H1 (cell line): ENCODE measurements around the gene IL17RE. TPM values are rescaled to one million over a fixed set of nuclear protein-coding genes. Genes with fewer than 3 reads are reported as not detected.

Experiments
- CTCF ChIA-PET: fragments of 300-600 bp; sonication (Branson Sonifier 250); formaldehyde crosslinking; loops from one replicate; lab custom pipeline; 2021; ENCODE audit not compliant: partially characterized antibody; lab: Charles Lee
- POLR2A ChIA-PET: fragments of 300-600 bp; sonication (Branson Sonifier 250); formaldehyde crosslinking; loops from one replicate; lab custom pipeline; 2021; ENCODE audit warnings: inconsistent platforms; ENCODE audit not compliant: partially characterized antibody; lab: Charles Lee
- DNase-seq, 2 experiments: peaks; one replicate each; pipeline versions ENCODE4 v3.0.0 to v3.0.0-alpha.2; 2010 to 2022; ENCODE audit warnings: low spot score in 2 of 2, low read depth in 1 of 2, mixed read lengths in 1 of 2
- FAIRE-seq: peaks from 2 replicates; lab custom pipeline; 2011; peaks lifted over from hg19 to GRCh38; lab: Jason Lieb, UNC
- H2AFZ ChIP-seq: 2 replicates; pipeline ENCODE4 v1.8.1; 2012; ENCODE audit warnings: low read length, inconsistent platforms
- H2AK5ac ChIP-seq: 2 replicates; pipeline ENCODE4 v1.6.1; 2013; ENCODE audit warnings: low read depth, low read length
- H2BK120ac ChIP-seq: replicated peaks from 2 replicates; pipeline ENCODE3; 2013; ENCODE audit warnings: low read depth, low read length, inconsistent platforms
- H2BK12ac ChIP-seq: 2 replicates; pipeline ENCODE4 v1.6.1; 2013; ENCODE audit warnings: low read depth, low read length
- H2BK15ac ChIP-seq: 2 replicates; pipeline ENCODE4 v1.6.1; 2013; ENCODE audit warnings: low read length
- H2BK20ac ChIP-seq: 2 replicates; pipeline ENCODE4 v1.6.1; 2013; ENCODE audit warnings: low read length
- H2BK5ac ChIP-seq: 2 replicates; pipeline ENCODE4 v1.6.1; 2013; ENCODE audit warnings: low read depth, low read length
- H3K14ac ChIP-seq: 2 replicates; pipeline ENCODE4 v1.6.1; 2013; ENCODE audit warnings: inconsistent platforms; ENCODE audit not compliant: insufficient read length
- H3K18ac ChIP-seq: 2 replicates; pipeline ENCODE4 v1.6.1; 2013; ENCODE audit warnings: low read length; ENCODE audit errors: extremely low read depth
- H3K23ac ChIP-seq: 2 replicates; pipeline ENCODE4 v1.6.1; 2013; ENCODE audit warnings: inconsistent platforms; ENCODE audit not compliant: insufficient read length
- H3K23me2 ChIP-seq: 2 replicates; pipeline ENCODE4 v1.6.1; 2013; ENCODE audit warnings: low read depth, low read length
- H3K27ac ChIP-seq: 2 replicates; pipeline ENCODE4 v1.6.1; 2011; ENCODE audit warnings: low read depth, low read length, inconsistent platforms
- H3K27me3 ChIP-seq, 4 experiments: replicated peaks in 1 of 4; 1 replicate in 1 of 4; 2 replicates in 3 of 4; pipeline versions ENCODE4 v1.6.1 to v1.8.1; 2011 to 2013; ENCODE audit warnings: low read length in 3 of 4, mild to moderate bottlenecking in 3 of 4, inconsistent platforms in 2 of 4, mixed read lengths in 2 of 4, moderate library complexity in 1 of 4; ENCODE audit not compliant: control insufficient read depth in 3 of 4, insufficient read depth in 3 of 4; ENCODE audit errors: extremely low read depth in 1 of 4
- H3K36me3 ChIP-seq, 4 experiments: 2 replicates each; pipeline versions ENCODE4 v1.6.1 to v1.8.1; 2011 to 2013; ENCODE audit warnings: mild to moderate bottlenecking in 4 of 4, low read length in 3 of 4, moderate library complexity in 2 of 4, control low read depth in 1 of 4, inconsistent platforms in 1 of 4; ENCODE audit not compliant: insufficient read depth in 4 of 4, control insufficient read depth in 2 of 4
- H3K4ac ChIP-seq: replicated peaks from 2 replicates; pipeline ENCODE3; 2013; ENCODE audit warnings: low read length, low read depth, mixed read lengths, inconsistent platforms; ENCODE audit not compliant: insufficient read length
- H3K4me1 ChIP-seq, 4 experiments: replicated peaks in 1 of 4; 1 replicate in 1 of 4; 2 replicates in 3 of 4; pipeline versions ENCODE4 v1.6.1 to v1.8.1; 2011 to 2013; ENCODE audit warnings: low read length in 3 of 4, inconsistent platforms in 2 of 4, mixed read lengths in 1 of 4; ENCODE audit not compliant: insufficient read depth in 4 of 4, control insufficient read depth in 3 of 4
- H3K4me2 ChIP-seq, 2 experiments: 2 replicates each; pipeline versions ENCODE4 v1.6.1 to v1.8.1; 2011 to 2013; ENCODE audit warnings: low read depth in 2 of 2, low read length in 2 of 2, control low read depth in 1 of 2, inconsistent platforms in 1 of 2, mild to moderate bottlenecking in 1 of 2; ENCODE audit not compliant: insufficient read depth in 1 of 2
- H3K4me3 ChIP-seq, 4 experiments: fragments of 200-600, 300-600 bp in 1 of 4; sonication (generic), shearing (Covaris generic), sonication (Bioruptor Twin) in 1 of 4; 2 replicates each; pipeline versions ENCODE4 v1.5.1 to v1.8.1; 2011 to 2016; ENCODE audit warnings: low read length in 4 of 4, low read depth in 3 of 4, control low read depth in 2 of 4, inconsistent platforms in 2 of 4, mild to moderate bottlenecking in 2 of 4, mixed read lengths in 1 of 4, moderate library complexity in 1 of 4; ENCODE audit not compliant: insufficient read depth in 2 of 4; ENCODE audit errors: extremely low read depth in 1 of 4
- H3K56ac ChIP-seq: replicated peaks from 2 replicates; pipeline ENCODE3; 2013; ENCODE audit warnings: low read depth, mild to moderate bottlenecking, mixed read lengths, low read length, inconsistent platforms; ENCODE audit not compliant: insufficient read length
- H3K79me1 ChIP-seq: 2 replicates; pipeline ENCODE4 v1.6.1; 2013; ENCODE audit warnings: low read depth, low read length, control low read depth
- H3K79me2 ChIP-seq, 2 experiments: 2 replicates each; pipeline versions ENCODE4 v1.6.1 to v1.8.1; 2012 to 2013; ENCODE audit warnings: low read length in 2 of 2, mild to moderate bottlenecking in 2 of 2, inconsistent platforms in 1 of 2; ENCODE audit not compliant: insufficient read depth in 2 of 2, control insufficient read depth in 1 of 2
- H3K9ac ChIP-seq, 4 experiments: replicated peaks in 1 of 4; 1 replicate in 1 of 4; 2 replicates in 3 of 4; pipeline versions ENCODE4 v1.6.1 to v1.8.1; 2011 to 2013; ENCODE audit warnings: low read depth in 3 of 4, low read length in 3 of 4, control low read depth in 2 of 4, mild to moderate bottlenecking in 2 of 4, moderate library complexity in 2 of 4, inconsistent platforms in 1 of 4; ENCODE audit errors: extremely low read depth in 1 of 4
- H3K9me3 ChIP-seq, 2 experiments: 2 replicates each; pipeline versions ENCODE4 v1.6.1 to v1.8.1; 2012 to 2013; ENCODE audit warnings: mild to moderate bottlenecking in 2 of 2, moderate library complexity in 2 of 2, control low read depth in 1 of 2, inconsistent platforms in 1 of 2, low read depth in 1 of 2, low read length in 1 of 2, mixed read lengths in 1 of 2; ENCODE audit not compliant: insufficient read depth in 2 of 2
- H4K20me1 ChIP-seq, 2 experiments: replicated peaks in 1 of 2; 2 replicates each; pipeline versions ENCODE3 to v1.8.1; 2011 to 2013; ENCODE audit warnings: inconsistent platforms in 2 of 2, low read length in 2 of 2, mild to moderate bottlenecking in 1 of 2; ENCODE audit not compliant: insufficient read depth in 2 of 2, control insufficient read depth in 1 of 2
- H4K5ac ChIP-seq: 2 replicates; pipeline ENCODE4 v1.6.1; 2013; ENCODE audit warnings: low read length, low read depth, mixed read lengths, inconsistent platforms; ENCODE audit not compliant: insufficient read length
- H4K8ac ChIP-seq: 2 replicates; pipeline ENCODE4 v1.8.0; 2013; ENCODE audit warnings: mild to moderate bottlenecking, moderate library complexity, low read length, inconsistent platforms; ENCODE audit not compliant: insufficient read depth; ENCODE audit errors: extremely low read depth
- H4K91ac ChIP-seq: replicated peaks from 2 replicates; pipeline ENCODE3; 2013; ENCODE audit warnings: low read length, mixed read lengths, inconsistent platforms; ENCODE audit not compliant: insufficient read length
- ASH2L ChIP-seq: fragments of 200-600, 300-600 bp; sonication (generic); IDR thresholded peaks from one replicate; pipeline ENCODE4 v1.7.1; 2017; ENCODE audit warnings: low read length
- POU5F1 ChIP-seq: IDR thresholded peaks from 2 replicates; pipeline ENCODE4 v1.6.1; 2011; ENCODE audit warnings: low read depth, mild to moderate bottlenecking, low read length, moderate library complexity
- RFX5 ChIP-seq: IDR thresholded peaks from 2 replicates; pipeline ENCODE4 v1.6.1; 2011; ENCODE audit warnings: low read depth, low read length, improper control_type of control experiment, borderline replicate concordance
- RNF2 ChIP-seq: fragments of 200-900, 300-1000 bp; sonication (generic); IDR thresholded peaks from 2 replicates; pipeline ENCODE4 v1.7.1; 2016; ENCODE audit warnings: borderline replicate concordance, low read depth, mild to moderate bottlenecking, antibody characterized with exemption, low read length; ENCODE audit not compliant: poor library complexity, severe bottlenecking; ENCODE audit errors: missing control alignments
- WGBS, 2 experiments: shearing (Covaris generic) in 1 of 2; methylation state at CpG; one replicate each; pipeline versions ENCODE4 v1.1.6 to v1.1.7; 2013 to 2015; ENCODE audit warnings: low lambda C conversion rate in 2 of 2, mixed read lengths in 2 of 2, inconsistent platforms in 1 of 2, low coverage in 1 of 2, missing lambda C conversion rate in 1 of 2; ENCODE audit not compliant: insufficient replicate concordance in 2 of 2, insufficient coverage in 1 of 2, insufficient read length in 1 of 2; ENCODE audit errors: extremely low coverage in 1 of 2, missing lambda C conversion rate in 1 of 2; 5-methylcytosine and 5-hydroxymethylcytosine counted together
- polyA plus RNA-seq, 7 experiments: library from polyadenylated mRNA; depleted of rRNA in 3 of 7; stranded (reverse) in 5 of 7; unstranded in 2 of 7; fragments of >200 nt in 5 of 7; fragments of 200-250 nt in 2 of 7; gene quantifications; 1 replicate in 5 of 7; 2 replicates in 1 of 7; 4 replicates in 1 of 7; pipeline versions ENCODE4 v1.2.1 to v1.2.3, GENCODE V29; 2011 to 2013; ENCODE audit warnings: missing spikeins in 2 of 7, mixed read lengths in 2 of 7
- total RNA-seq: library from RNA; stranded (reverse); fragmentation: NEBNext Ultra II Directional; extraction: Animal tissue kit (Norgen Biotek cat#: 25700); gene quantifications from 2 replicates; pipeline ENCODE4 v1.2.1, GENCODE V29; 2021
- TF ChIP-seq, protein P1 (sequence below): IDR thresholded peaks from 2 replicates; pipeline ENCODE4 v1.6.1; 2012; ENCODE audit warnings: low read length, inconsistent platforms
- TF ChIP-seq, protein P2 (sequence below): IDR thresholded peaks from 2 replicates; pipeline ENCODE4 v1.6.1; 2011; ENCODE audit warnings: low read length, improper control_type of control experiment

Gene IL17RE
- total and polyA plus RNA-seq, 2 of the 8 experiments (the other 6 are each of a cell fraction or from before 2014, with no cell fraction given), result 3.4 to 4.9 TPM

DNA sequence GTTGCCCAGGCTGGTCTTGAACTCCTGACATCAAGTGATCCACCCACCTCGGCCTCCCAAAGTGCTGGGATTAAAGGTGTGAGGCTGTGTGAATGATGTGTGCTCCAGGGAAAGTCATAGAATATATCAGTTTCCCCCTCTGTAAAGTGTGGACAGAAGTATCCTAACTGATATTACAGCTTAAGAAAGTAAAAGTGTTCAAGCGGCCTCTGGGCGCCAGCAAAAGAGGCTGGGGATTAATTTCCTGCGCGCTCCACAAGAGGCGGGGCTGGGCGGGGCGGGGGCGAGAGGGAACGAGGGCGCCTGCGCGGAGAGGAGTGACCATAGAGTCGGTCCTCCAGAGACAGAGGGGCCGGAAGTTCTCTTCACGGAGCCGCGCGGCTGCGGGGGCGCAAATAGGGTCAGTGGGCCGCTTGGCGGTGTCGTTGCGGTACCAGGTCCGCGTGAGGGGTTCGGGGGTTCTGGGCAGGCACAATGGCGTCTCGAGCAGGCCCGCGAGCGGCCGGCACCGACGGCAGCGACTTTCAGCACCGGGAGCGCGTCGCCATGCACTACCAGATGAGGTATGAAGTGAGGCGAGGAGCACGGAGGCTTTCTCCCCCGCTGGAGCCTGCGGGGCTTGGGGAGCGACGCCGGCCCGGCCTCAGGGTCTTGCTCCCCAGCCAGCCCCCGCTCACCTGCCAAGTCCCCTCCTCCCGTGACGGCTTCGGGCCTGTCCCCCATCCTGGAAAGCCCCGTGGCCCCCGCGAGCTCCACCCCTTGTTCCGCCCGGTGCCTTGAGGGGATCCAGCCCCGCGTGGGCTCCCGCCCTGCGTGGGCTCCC lies 12.2 kb upstream of the IL17RE start, which contains the start of gene JAGN1:
TSS of gene JAGN1 (plus strand) at position 362 of the 823 bp plus-strand sequence. CDS start at position 475, 113 bp downstream.
- Histone ChIP-seq H3K4ac (peak within 1 kb of the TSS; percentile 99), H3K9ac (peak within 1 kb of the TSS; percentile 92 to 98 (median 94)), H2BK15ac (no peak within 1 kb of the TSS), H3K36me3 (peaks cover 8 to 16% (median 13%) of the 10 kb centered on the region in 4 experiments; a peak in 7 of 8 replicates), H2BK20ac (no peak within 1 kb of the TSS), H2AK5ac (no peak within 1 kb of the TSS), H3K4me2 (peak within 1 kb of the TSS; percentile 49 to 80), H4K8ac (peak within 1 kb of the TSS; percentile 99), H2AFZ (peak within 1 kb of the TSS; percentile 65; the same call in 1 of the 2 replicates), H3K27ac (peak within 1 kb of the TSS; percentile 89), H2BK12ac (no peak within 1 kb of the TSS), H2BK5ac (peak within 1 kb of the TSS; percentile 96), H3K23ac (no peak within 1 kb of the TSS), H3K79me1 (no peaks in the 10 kb centered on the region), H3K56ac (peak within 1 kb of the TSS; percentile 98), H2BK120ac (no peak within 1 kb of the TSS), H3K18ac (peak within 1 kb of the TSS; percentile 97), H3K4me3 (peak within 1 kb of the TSS; percentile 88 to 98 (median 90)), H3K79me2 (peaks cover 0 to 19% of the 10 kb centered on the region in 2 experiments; a peak in 2 of 4 replicates), H3K14ac (peak within 1 kb of the TSS; percentile 68), H3K4me1 (peaks cover 0 to 2% (median 0%) of the 10 kb centered on the region in 4 experiments; a peak in 1 of 7 replicates), H3K27me3 (no peaks in the 10 kb centered on the region), H4K91ac (peak within 1 kb of the TSS; percentile 97), H4K20me1 (peaks cover 1 to 4% of the 10 kb centered on the region in 2 experiments), H4K5ac (peak within 1 kb of the TSS; percentile 98), H3K9me3 (no peaks in the 10 kb centered on the region), H3K23me2 (0 out of 2 replicates have a peak, but pooled peaks cover 2% of the 10 kb centered on the region)
- WGBS, 2 experiments, result 4% methylated on average over 33 of the region's 62 CpGs; no CpG with 5 or more reads in 1 of the 2 experiments
- POLR2A ChIA-PET, result interaction anchor here (0.9 to 2.7 kb wide), 13 partner anchors 10 to 74 kb away, joined by 3 to 13 read pairs (median 4); partner anchors contain the start of genes IL17RC, IL17RE and PRRT3
- peak; percentile 64 to 97 for DNase-seq
- FAIRE-seq, result no peak
- CTCF ChIA-PET, result interaction anchor here (0.9 to 3.1 kb wide), 4 partner anchors 10 to 58 kb away, joined by 3 to 9 read pairs (median 4); partner anchors contain the start of genes CIDEC and IL17RE
- TF ChIP-seq RNF2 (no peak), POU5F1 (no peak), ASH2L (peak; percentile 96), RFX5 (no peak)
- TF ChIP-seq, protein P1, sequence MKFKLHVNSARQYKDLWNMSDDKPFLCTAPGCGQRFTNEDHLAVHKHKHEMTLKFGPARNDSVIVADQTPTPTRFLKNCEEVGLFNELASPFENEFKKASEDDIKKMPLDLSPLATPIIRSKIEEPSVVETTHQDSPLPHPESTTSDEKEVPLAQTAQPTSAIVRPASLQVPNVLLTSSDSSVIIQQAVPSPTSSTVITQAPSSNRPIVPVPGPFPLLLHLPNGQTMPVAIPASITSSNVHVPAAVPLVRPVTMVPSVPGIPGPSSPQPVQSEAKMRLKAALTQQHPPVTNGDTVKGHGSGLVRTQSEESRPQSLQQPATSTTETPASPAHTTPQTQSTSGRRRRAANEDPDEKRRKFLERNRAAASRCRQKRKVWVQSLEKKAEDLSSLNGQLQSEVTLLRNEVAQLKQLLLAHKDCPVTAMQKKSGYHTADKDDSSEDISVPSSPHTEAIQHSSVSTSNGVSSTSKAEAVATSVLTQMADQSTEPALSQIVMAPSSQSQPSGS, result no peak
- TF ChIP-seq, protein P2, sequence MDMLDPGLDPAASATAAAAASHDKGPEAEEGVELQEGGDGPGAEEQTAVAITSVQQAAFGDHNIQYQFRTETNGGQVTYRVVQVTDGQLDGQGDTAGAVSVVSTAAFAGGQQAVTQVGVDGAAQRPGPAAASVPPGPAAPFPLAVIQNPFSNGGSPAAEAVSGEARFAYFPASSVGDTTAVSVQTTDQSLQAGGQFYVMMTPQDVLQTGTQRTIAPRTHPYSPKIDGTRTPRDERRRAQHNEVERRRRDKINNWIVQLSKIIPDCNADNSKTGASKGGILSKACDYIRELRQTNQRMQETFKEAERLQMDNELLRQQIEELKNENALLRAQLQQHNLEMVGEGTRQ, result no peak
